ENCODE results near the gene RAB3C. TPM values are rescaled to one million over a fixed set of nuclear protein-coding genes. Genes with fewer than 3 reads are reported as not detected.

RAB3C gene
- polyA plus RNA-seq, 1 experiment: not detected

GRCh38 chr5:58787987-58788386 lies 205.1 kb downstream of the RAB3C start:
- POLR2A ChIA-PET: no interaction called here
- TF ChIP-seq, protein P1, sequence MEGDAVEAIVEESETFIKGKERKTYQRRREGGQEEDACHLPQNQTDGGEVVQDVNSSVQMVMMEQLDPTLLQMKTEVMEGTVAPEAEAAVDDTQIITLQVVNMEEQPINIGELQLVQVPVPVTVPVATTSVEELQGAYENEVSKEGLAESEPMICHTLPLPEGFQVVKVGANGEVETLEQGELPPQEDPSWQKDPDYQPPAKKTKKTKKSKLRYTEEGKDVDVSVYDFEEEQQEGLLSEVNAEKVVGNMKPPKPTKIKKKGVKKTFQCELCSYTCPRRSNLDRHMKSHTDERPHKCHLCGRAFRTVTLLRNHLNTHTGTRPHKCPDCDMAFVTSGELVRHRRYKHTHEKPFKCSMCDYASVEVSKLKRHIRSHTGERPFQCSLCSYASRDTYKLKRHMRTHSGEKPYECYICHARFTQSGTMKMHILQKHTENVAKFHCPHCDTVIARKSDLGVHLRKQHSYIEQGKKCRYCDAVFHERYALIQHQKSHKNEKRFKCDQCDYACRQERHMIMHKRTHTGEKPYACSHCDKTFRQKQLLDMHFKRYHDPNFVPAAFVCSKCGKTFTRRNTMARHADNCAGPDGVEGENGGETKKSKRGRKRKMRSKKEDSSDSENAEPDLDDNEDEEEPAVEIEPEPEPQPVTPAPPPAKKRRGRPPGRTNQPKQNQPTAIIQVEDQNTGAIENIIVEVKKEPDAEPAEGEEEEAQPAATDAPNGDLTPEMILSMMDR (IDR thresholded peaks at IDR 0.05; ENCODE audit: insufficient read depth, low read depth, low read length): no peak
- no peaks in the 10 kb centered on the region for H3K36me3 ChIP-seq (ENCODE audit: control insufficient read depth, insufficient read depth, low read length)
- CTCF ChIA-PET: no interaction called here
- no peak for DNase-seq (ENCODE audit: low read depth)
- no peaks in the 10 kb centered on the region for H3K27me3 ChIP-seq (ENCODE audit: control insufficient read depth, insufficient read depth, low read length)
- no peak overlapping the region for H3K4me3 ChIP-seq (ENCODE audit: low read depth, low read length)

- ChIA-PET POLR2A (no interaction called here), CTCF (no interaction called here)
- H3K4me3 ChIP-seq (ENCODE audit: low read depth, low read length): no peak overlapping the region
Observed at GRCh38 chr5:58793888-58794657, 211.2 kb downstream of the RAB3C start.

DNA sequence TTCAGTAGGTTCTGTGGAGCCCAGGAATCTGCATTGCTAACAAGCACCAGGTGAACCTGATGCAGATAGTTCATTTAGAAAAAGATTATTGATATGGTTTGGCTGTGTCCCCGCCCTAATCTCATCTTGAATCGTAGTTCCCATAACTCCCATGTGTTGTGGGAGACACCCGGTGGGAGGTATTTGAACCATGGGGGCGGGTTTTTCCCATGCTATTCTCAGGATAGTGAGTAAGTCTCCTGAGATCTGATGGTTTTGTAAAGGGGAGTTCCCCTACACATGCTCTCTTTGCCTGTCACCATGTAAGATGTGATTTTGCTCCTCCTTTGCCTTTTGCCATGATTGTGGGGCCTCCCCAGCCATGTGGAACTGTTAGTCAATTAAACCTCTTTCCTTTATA lies 212.0 kb downstream of the RAB3C start:
- TF ChIP-seq, protein P1 (IDR thresholded peaks at IDR 0.05; ENCODE audit: insufficient read depth, low read depth, low read length): no peak
- POLR2A ChIA-PET: no interaction called here
- no peak for DNase-seq (ENCODE audit: low read depth)

More at GRCh38 chr5:58793888-58794657, 211.2 kb downstream of the RAB3C start:
- TF ChIP-seq, protein P1 (IDR thresholded peaks at IDR 0.05; ENCODE audit: insufficient read depth, low read depth, low read length): no peak
- H3K36me3 ChIP-seq (ENCODE audit: control insufficient read depth, insufficient read depth, low read length): no peaks in the 10 kb centered on the region
- no peak for DNase-seq (ENCODE audit: low read depth)
- H3K27me3 ChIP-seq (ENCODE audit: control insufficient read depth, insufficient read depth, low read length): no peaks in the 10 kb centered on the region

DNA sequence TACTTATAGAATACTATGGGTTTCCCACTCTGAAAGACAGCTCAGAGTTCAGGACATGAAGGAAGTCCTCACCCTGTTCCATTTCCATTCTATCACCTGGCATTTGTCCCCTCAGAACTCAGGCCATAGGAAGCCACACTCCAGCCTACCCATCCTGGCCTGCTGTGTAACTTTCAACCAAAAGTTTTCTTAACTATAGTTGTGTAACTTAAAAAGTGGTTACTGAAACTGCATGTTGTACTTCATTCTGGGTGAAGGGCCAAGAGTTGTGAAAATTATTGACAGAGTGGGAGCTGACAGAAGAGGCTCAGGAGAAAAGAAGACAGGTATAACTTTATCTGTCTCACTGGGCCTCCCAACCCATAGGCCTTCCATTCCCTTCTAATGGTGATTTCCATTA lies 212.5 kb downstream of the RAB3C start:
- no peak for DNase-seq (ENCODE audit: low read depth)
- ChIA-PET CTCF (no interaction called here), POLR2A (no interaction called here)
- Histone ChIP-seq H3K4me3 (ENCODE audit: low read depth, low read length) (no peak overlapping the region), H3K27me3 (ENCODE audit: control insufficient read depth, insufficient read depth, low read length) (no peaks in the 10 kb centered on the region), H3K36me3 (ENCODE audit: control insufficient read depth, insufficient read depth, low read length) (no peaks in the 10 kb centered on the region)
- TF ChIP-seq, protein P1 (IDR thresholded peaks at IDR 0.05; ENCODE audit: insufficient read depth, low read depth, low read length): no peak

More for the DNA sequence above, 212.0 kb downstream of the RAB3C start:
- CTCF ChIA-PET: no interaction called here
- Histone ChIP-seq H3K27me3 (ENCODE audit: control insufficient read depth, insufficient read depth, low read length) (no peaks in the 10 kb centered on the region), H3K4me3 (ENCODE audit: low read depth, low read length) (no peak overlapping the region), H3K36me3 (ENCODE audit: control insufficient read depth, insufficient read depth, low read length) (no peaks in the 10 kb centered on the region)

DNA sequence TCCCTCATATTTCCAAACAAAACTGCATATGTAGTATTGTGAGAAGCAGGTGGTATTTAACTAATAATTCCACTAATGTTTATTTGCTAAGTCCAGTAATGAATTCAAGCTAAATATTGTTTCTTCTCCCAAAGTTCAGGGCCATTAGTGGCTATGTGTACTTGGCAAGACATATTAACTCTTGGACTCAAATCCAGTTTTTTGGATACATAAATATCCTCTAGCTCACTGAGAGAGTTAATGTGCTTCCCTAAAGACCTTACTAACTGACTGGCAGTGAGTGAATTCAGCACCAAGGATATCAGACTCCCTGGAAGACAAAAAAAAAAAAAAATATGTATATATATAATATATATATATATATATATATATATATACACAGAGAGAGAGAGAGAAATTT lies 214.1 kb downstream of the RAB3C start:
- CTCF ChIA-PET: no interaction called here
- POLR2A ChIA-PET: no interaction called here
- DNase-seq (ENCODE audit: low read depth): no peak
- Histone ChIP-seq H3K4me3 (ENCODE audit: low read depth, low read length) (no peak overlapping the region), H3K27me3 (ENCODE audit: control insufficient read depth, insufficient read depth, low read length) (no peaks in the 10 kb centered on the region), H3K36me3 (ENCODE audit: control insufficient read depth, insufficient read depth, low read length) (no peaks in the 10 kb centered on the region)
- TF ChIP-seq, protein P1 (IDR thresholded peaks at IDR 0.05; ENCODE audit: insufficient read depth, low read depth, low read length): no peak
